Daoy (cell line): ENCODE data around the gene AP1AR. TPM values are rescaled to one million over a fixed set of nuclear protein-coding genes. Genes with fewer than 3 reads are reported as not detected.

ENCODE experiments used
- DNase-seq: peaks from one replicate; pipeline ENCODE4 v3.0.0-alpha.2; 2015; ENCODE audit warnings: low read depth
- total RNA-seq: library from RNA; depleted of rRNA; stranded (reverse); fragments of >200 nt; shearing (Covaris generic); gene quantifications from 2 replicates; pipeline ENCODE4 v1.2.3, GENCODE V29; 2014

AP1AR gene
- total RNA-seq, 1 experiment from 2014 or later: 20.2 TPM

DNA sequence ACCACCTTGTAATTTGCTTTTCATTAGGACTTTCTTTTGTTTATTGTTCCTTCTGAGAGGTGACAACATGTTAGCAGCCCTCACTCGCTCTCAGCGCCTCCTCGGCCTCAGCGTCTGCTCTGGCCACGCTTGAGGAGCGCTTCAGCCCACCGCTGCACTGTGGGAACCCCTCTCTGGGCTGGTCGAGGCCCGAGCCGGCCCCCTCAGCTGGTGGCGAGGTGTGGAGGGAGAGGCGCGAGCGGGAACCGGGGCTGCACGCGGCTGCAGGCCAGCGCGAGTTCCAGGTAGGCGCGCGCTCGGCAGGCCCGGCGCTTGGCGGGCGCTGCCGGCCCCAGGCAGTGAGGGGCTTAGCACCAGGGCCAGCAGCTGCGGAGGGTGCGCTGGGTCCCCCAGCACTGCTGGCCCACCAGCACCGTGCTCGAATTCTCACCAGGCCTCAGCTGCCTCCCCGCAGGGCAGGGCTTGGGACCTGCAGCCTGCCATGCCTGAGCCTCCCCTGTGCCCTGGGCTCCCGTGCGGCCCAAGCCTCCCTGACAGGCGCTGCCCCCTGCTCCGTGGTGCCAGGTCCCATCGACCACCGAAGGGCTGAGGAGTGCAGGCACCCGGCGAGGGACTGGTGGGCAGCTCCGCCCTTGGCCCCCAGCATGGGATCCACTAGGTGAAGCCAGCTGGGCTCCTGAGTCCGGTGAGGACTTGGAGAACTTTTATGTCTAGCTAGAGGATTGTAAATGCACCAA lies 9.2 kb upstream of the AP1AR start:
- no peak for DNase-seq

GRCh38 chr4:112225157-112225556 lies 6.4 kb upstream of the AP1AR start:
- no peak for DNase-seq

- DNase-seq: peak; percentile 95
These were observed 458 bp upstream of the AP1AR start for GRCh38 chr4:112230879-112231778.

GRCh38 chr4:112234952-112235609 lies 3.5 kb downstream of the AP1AR start:
- peak; percentile 58 for DNase-seq

DNA sequence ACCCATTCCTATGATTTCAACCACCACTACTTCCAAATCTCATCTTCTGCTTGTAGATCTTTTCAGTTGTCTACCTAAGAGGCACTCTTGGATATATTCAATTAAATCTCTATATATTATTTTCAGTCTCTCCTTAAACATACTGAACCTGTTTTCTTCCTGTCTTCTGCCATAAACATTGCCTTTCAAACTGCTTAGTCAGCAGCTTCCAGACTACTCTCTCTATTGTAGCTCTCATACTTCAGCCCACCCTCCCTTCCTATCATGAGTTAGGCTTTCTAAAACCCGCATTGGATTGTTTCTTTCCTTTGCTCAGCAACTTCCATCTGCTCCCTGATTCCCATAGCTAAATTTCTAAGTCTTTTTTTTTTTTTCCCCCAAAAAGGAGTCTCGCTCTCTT lies 4.5 kb downstream of the AP1AR start:
- no peak for DNase-seq

DNA sequence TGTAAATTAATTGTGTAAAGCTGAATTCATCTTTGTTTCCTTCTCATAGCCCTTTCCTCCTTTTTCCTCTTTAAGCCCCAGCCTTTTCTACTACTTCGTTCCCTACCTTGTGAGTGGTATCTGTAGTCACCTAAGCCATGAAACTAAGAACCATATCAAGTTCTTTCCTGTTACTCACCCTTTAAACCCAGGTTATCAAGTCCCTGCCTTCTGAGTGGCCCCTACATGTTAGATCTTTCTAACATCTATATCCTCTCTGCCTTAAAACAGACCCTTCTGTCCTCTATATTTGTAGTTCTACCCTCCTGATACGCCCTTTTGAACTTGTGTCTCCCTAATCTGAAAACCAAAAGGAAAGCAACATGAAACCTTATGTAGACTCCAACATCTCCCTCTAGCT lies 7.2 kb downstream of the AP1AR start:
- no peak for DNase-seq

- no peak for DNase-seq
These were observed 13.8 kb downstream of the AP1AR start for GRCh38 chr4:112245383-112245782.

DNA sequence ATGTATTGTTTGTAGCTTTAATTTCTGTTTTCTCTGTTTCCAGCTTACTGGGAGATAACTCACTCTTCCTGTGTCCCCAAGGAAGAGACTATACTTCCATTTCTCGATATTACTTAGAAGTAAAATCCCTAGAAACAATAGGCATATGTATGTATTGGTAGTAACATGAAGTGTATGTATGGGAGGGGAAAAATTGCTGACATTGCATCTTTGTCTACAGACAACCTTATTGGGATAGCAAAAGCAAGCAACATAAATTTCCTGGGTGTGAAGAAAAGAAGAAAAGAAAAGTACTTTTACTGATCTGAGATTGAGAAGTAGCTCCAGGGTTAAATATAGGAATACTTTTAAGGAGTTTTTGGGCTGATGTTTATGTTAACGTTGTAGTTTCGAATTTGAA lies 15.4 kb downstream of the AP1AR start:
- no peak for DNase-seq

GRCh38 chr4:112251019-112251643 lies 19.5 kb downstream of the AP1AR start:
- DNase-seq: no peak

DNA sequence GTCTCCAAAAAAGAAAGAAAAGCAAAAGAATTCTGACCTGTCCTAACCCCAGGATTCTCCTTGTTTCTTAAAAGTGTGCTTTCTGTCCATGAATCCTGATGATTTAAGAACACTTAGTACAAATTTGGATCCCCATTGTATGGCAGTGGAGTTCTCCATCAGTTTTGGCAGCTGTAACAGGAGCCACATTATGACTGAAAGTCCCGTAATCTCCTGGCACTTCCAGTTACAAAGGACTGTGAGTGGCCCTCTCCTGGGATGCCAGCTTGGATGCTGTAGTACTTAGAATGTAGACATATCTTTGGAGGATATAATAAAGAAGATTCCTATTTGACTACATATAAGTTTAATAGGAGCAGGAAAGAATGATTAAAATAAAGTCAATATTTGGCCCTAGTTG lies 20.6 kb downstream of the AP1AR start:
- no peak for DNase-seq

DNA sequence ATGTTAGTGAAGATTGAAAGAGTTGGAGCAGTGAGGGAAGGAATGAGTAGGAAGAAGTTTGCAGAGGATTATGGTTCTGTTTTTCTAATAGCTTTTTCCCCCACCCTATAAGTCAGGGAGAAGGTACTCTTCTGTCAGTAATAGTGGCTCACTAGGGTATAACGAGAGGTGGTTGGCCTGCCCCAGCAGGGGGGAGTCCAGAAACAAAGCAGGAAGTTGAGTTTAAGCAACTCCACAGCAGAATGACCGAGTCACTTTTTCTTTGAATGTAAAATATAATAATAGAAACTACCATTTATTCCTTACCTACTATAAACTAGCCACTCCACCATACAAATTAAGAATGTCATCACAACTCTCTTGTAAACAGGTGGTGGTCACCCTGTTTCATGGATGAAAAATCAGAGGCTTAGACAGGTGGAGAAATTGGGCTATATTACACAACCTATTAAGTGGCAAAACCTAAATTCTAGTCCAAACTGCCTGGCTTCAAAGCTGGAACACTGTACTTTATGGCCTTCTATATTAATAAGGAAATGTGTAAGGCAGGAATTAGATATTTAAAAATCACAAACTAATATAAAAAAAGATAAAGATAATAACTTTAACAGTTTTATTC lies 21.9 kb downstream of the AP1AR start:
- DNase-seq: no peak

GRCh38 chr4:112257098-112257497 lies 25.5 kb downstream of the AP1AR start:
- no peak for DNase-seq

DNA sequence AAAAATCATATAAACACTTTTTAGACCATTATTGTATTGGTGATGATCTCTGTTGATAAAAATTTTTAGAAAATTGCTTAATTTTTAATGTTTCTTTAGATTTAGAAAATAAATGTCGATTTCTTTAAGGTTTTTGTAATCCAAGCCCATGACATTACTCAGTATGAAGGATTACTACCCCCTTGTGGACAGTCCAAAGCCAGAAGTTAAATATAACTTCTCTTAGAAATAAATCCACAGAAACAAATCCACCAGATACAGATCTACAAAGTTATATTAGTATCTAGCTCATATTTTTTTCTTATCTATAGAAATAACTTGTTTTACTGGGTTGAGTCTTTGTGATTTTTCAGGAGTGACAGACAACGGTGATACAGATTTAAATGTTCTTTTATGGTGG lies 35.2 kb downstream of the AP1AR start:
- no peak for DNase-seq

DNA sequence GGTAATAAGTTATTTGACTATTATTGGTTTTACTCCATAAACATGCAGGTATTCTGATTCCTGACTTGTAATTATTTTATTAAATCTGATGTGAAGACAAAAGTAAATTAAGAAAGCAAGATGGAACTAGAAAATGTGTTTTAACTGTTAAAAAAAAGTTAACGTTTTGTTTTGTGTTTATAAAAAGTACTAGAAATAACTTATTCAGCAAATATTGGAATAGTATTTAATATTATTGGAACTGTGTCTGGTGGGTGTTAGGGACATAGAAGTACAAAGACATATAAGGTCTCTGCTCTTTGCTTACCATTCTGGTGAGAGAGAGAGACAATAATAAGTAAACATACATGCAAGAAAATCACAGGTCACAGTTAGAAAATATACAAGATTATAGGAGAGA lies 38.5 kb downstream of the AP1AR start:
- DNase-seq: no peak

GRCh38 chr4:112270640-112271421 lies 39.2 kb downstream of the AP1AR start:
- no peak for DNase-seq

GRCh38 chr4:112272292-112272691 lies 40.7 kb downstream of the AP1AR start:
- DNase-seq: no peak

DNA sequence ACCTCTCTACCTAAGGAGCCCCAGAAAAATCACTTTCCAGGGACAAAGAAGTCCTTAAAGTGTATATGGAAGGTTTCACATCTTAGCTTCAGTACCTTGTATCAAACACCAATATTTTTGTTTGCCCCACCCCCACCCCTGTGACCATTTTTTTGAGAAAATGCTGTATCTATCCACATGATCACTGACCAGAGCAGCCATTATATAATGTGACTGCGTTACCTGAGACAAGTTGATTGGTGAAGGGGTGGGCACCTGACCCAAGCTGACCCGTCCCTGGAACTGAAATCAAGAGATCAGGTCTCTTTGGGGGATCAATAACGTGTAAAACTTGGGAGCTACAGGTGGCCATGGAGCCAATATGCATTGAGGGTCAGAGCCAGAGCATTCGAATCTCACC lies 43.4 kb downstream of the AP1AR start:
- DNase-seq: no peak

DNA sequence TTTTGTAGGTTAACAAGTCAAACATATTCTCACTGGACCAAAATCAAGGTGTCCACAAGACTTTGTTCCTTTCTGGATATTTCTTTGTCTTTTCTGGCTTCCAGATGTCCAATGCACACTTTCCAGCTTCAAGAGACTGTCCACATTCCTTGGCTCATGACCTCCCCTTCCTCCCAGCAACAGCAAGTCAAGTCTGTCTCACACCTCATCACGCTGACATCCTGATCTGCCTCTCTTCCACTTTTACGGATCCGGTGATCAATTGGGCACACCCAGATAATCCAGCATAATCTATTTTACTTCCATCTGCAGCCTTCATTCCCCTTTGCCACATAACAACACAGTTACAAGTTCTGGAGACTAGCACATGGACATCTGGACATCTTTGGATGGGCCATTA lies 44.5 kb downstream of the AP1AR start:
- DNase-seq: no peak

GRCh38 chr4:112277220-112277619 lies 45.6 kb downstream of the AP1AR start:
- DNase-seq: no peak

- DNase-seq: no peak
These were observed 46.3 kb downstream of the AP1AR start for GRCh38 chr4:112277705-112278448.
